ENCODE results near the gene FOXA3. TPM values are rescaled to one million over a fixed set of nuclear protein-coding genes. Genes with fewer than 3 reads are reported as not detected.

Gene FOXA3
- total and polyA plus RNA-seq, 2 experiments from 2014 or later = 11.1 to 17.5 TPM

GRCh38 chr19:45901912-45902650 lies 38.0 kb downstream of the FOXA3 start, which contains the start of gene MYPOP:
TSS of gene MYPOP (minus strand) at chr19:45902613. CDS start at chr19:45901773, 840 bp downstream.
- H3F3A ChIP-seq (replicated peaks; ENCODE audit: low read depth) = peaks cover 21% of the 10 kb centered on the region; the same call in 1 of the 2 replicates
- no peaks in the 10 kb centered on the region for H3K9me2 ChIP-seq (ENCODE audit: insufficient read depth)
- Mint-ChIP-seq H3K9me3 (no peaks in the 10 kb centered on the region), H3K27me3 (ENCODE audit: insufficient read depth, low read depth, poor library complexity) (peaks cover 20% of the 10 kb centered on the region), H3K36me3 (ENCODE audit: low read depth) (peaks cover 19% of the 10 kb centered on the region), H3K4me3 (peak within 1 kb of the TSS; percentile 95), H3K4me1 (peaks cover 9% of the 10 kb centered on the region), H3K27ac (peak within 1 kb of the TSS; percentile 66)
- H3K4me2 ChIP-seq = peak within 1 kb of the TSS; percentile 89
- TF ChIP-seq POLR2AphosphoS5 (IDR thresholded peaks at IDR 0.05; ENCODE audit: low read depth) (no peak), ZNF331 (CRISPR knock-in tag; IDR thresholded peaks at IDR 0.05; ENCODE audit: low read depth) (no peak), STAT1 (IDR thresholded peaks at IDR 0.05; ENCODE audit: unreplicated experiment) (no peak), EZH2phosphoT487 (IDR thresholded peaks at IDR 0.05; ENCODE audit: unreplicated experiment) (no peak), NANOG (IDR thresholded peaks at IDR 0.05; ENCODE audit: borderline replicate concordance) (no peak), CTCF (conservative IDR thresholded peaks at IDR 0.05; ENCODE audit: low read depth in 2 of 2) (no peak), CREB1 (CRISPR knock-in tag; IDR thresholded peaks at IDR 0.05; ENCODE audit: low read depth) (no peak), EZH2 (IDR thresholded peaks at IDR 0.05; ENCODE audit: low read depth, unreplicated experiment) (no peak), ZNF114 (CRISPR knock-in tag; IDR thresholded peaks at IDR 0.05) (no peak), JUNB (IDR thresholded peaks at IDR 0.05; ENCODE audit: unreplicated experiment) (no peak), ZNF462 (CRISPR knock-in tag; IDR thresholded peaks at IDR 0.05) (no peak), ETS1 (IDR thresholded peaks at IDR 0.05) (no peak)
- H3K27me3 ChIP-seq (ENCODE audit: insufficient read depth) = peaks cover 23% of the 10 kb centered on the region
- DNase-seq (ENCODE audit: low spot score) (peak; percentile 59), ATAC-seq (peak; percentile 3)
- H4K20me1 ChIP-seq (replicated peaks; ENCODE audit: insufficient read depth) = no peaks in the 10 kb centered on the region; the same call in none of the 2 replicates
- H3K4me1 ChIP-seq (ENCODE audit: insufficient read depth) = peaks cover 6% of the 10 kb centered on the region; the same call in 1 of the 2 replicates
- H3K4me3 ChIP-seq = peak within 1 kb of the TSS; percentile 86
- H2AFZ ChIP-seq = peak within 1 kb of the TSS; percentile 93
- no peaks in the 10 kb centered on the region for H3K36me3 ChIP-seq (ENCODE audit: insufficient read depth)
- peak within 1 kb of the TSS; percentile 77 for H3K27ac ChIP-seq (ENCODE audit: low read depth)
- no peaks in the 10 kb centered on the region for H3K79me2 ChIP-seq (replicated peaks; ENCODE audit: insufficient read depth)
